HG03095 (cell line): ENCODE data around the gene GLOD4.

Experiments used
- ATAC-seq: cut with Tn5 transposase; IDR thresholded peaks from one replicate; pipeline ENCODE4 v1.9.1; 2021; ENCODE audit warnings: moderate library complexity; ENCODE audit not compliant: unreplicated experiment

The GLOD4 gene

DNA sequence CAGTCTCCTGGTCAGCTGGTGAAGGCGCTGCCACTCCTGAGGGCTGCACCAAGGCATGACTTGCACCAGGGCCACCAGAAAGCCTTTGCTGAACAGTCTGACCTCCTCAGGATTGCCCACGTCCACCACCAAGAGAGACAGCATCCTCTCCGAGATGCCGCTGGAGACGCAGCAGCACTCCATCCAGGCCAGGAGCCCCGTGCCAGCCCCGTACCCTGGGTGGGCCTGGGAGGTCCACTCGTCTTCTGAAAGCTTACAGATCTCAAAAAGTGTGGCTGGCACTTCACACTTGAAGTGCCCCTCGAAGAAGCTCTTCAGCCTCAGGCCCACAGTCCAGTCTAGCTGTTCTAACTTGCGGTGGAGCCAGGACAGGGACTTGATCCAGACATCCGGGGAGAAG, 36.7 kb downstream of the GLOD4 start:
- ATAC-seq, result no peak

DNA sequence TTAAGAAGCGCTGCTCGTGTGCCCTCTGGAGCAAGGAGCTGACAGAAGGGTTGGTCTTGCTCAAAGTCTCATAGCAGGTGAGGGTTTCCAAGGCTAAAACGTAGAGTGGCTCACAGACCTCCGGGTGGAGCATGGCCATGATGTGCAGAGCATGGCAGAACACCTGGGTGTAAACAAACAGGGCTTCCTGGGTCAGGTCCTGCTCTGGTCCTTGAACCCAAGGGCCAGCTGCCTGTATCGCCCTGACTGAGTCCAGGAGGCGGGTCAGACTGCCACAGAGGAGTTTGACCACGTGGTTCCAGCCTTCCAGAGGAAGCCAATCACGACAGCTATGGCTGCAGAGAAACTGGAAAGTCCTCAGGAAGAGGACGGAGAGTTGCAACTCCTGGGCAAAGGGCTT, 37.1 kb downstream of the GLOD4 start:
- no peak for ATAC-seq

DNA sequence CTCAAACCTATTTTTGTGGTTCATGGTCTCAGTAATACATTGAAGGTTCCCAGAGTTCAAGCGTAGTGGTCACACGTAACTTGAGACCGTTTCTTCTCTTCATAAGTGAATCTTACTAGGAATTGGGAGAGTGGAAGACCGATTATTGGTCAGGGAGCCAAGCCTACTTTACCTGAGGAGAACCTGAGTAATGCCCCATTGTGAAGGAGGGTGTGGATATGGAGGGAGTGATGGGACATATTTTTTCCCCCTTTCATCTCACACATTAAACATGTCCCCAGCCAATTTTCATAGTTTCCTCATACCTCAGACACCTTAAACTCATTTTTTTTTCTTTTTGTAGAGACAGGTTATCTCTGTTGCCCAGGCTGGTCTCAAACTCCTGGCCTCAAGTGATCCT, 38.9 kb downstream of the GLOD4 start:
- ATAC-seq, result no peak

GRCh38 chr17:742147-742793, 39.8 kb downstream of the GLOD4 start:
- ATAC-seq, result no peak

- ATAC-seq, result peak; percentile 74
Measured at GRCh38 chr17:740240-741017, 41.7 kb downstream of the GLOD4 start.

GRCh38 chr17:737561-738113, 44.4 kb downstream of the GLOD4 start:
- no peak for ATAC-seq

DNA sequence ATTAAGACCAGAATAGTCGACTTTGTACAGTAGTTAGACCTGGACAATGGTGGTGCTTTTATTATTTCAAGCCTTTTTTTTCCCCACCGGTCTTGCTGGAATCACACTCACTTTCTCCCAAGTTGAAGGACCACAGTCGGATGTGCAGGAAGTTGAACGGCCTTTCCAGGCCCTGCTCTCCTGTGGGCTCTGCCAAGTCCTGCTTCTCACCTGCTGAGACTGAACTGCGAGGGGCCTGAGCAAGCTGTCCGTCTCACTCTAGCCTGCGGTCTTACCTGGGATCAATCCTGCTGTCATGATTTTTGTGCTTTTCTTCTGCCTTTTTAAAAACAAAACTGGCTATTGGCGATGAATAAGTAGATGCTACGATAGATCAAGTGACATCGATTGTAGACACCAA, 48.3 kb downstream of the GLOD4 start:
- ATAC-seq, result no peak

GRCh38 chr17:732902-733720, 49.0 kb downstream of the GLOD4 start:
- ATAC-seq, result peak; percentile 28

- ATAC-seq, result peak; percentile 42
Measured at GRCh38 chr17:732067-732901, 49.8 kb downstream of the GLOD4 start, which contains the start of gene TLCD3A. TSS of gene TLCD3A (plus strand) at chr17:732596. CDS start at chr17:732648, 52 bp downstream.

- no peak for ATAC-seq
Measured at GRCh38 chr17:731644-732066, 50.4 kb downstream of the GLOD4 start.

DNA sequence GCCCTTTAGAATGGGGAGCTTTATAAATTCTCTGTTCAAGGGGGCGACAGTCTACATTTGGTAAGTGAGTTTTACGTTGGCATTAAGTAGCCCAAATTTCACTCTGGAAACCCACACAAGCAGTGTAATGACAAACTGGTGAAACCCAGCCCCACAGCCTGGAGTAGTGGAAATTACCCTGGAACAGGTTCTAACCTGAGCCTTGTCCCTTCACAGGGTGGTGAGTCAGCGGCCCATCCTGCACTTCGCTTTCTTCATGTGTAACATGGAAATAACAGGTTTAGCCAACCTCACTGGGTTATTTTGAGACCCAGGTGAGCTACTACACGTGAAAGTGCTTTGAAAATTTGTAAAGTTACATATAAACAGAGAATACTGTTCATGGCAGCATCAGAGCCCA, 53.2 kb downstream of the GLOD4 start:
- ATAC-seq, result no peak

DNA sequence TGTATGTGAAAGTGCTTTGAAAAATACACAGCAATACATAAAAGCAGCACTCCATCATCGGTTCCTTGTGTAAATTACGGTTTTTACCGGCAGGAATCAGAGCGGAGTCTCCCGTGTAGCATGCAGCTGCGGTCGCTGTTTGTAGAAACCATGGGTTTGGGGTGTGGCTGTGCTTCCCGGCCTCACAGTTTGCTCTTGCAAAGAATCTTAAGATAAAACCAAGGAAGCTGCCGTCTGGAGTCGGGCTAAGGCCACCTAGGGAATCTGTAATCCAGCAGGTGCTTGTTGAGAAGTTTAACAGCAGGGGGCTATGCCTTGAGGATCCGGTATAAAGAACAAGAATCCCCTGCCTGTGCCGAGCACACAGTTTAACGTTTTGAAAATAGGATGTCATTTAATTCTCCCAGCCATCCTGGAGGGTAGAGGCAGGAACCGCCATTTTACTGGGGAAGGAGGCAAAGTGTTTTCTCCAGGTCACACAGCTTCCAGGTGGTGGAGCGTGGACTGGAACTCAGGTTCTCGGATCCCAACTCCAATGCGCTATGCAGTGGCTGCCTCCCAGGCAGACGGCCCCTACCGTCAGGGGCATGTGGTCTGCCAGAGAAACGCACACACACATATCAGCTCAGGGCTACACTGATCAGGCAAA, 55.7 kb downstream of the GLOD4 start:
- ATAC-seq, result no peak

DNA sequence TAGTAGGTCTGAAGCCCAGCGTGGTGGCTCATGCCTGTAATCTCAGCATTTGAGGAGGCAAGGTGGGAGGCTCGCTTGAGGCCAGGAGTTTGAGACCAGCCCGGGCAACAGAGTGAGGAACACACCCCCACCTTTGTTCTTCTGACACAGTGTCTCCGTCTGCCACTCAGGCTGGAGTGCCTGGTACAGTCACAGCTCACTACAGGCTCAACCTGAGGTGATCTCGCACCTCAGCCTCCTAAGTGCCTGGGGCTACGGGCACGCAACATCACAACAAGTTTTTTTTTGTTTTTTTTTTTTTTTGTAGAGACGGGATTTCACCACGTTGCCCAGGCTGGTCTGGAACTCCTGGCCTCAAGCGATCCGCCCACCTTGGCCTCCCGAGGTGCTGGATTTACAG, 56.3 kb downstream of the GLOD4 start:
- ATAC-seq, result no peak

- ATAC-seq, result no peak
Measured at GRCh38 chr17:725084-725483, 57.0 kb downstream of the GLOD4 start.

- no peak for ATAC-seq
Measured at GRCh38 chr17:721540-721937, 60.5 kb downstream of the GLOD4 start.

GRCh38 chr17:720706-721539, 61.2 kb downstream of the GLOD4 start:
- ATAC-seq, result no peak

GRCh38 chr17:718075-718474, 64.0 kb downstream of the GLOD4 start:
- no peak for ATAC-seq
